ENCODE results near the gene PIKFYVE.
"Not testable (repeated sequence)": the region's sequence is repeated elsewhere in the genome, so short reads cannot be mapped to it uniquely, and the experiment has no call there.

PIKFYVE gene

GRCh38 chr2:208306291-208306690, 40.2 kb downstream of the PIKFYVE start:
- DNase-seq = no peak

DNA sequence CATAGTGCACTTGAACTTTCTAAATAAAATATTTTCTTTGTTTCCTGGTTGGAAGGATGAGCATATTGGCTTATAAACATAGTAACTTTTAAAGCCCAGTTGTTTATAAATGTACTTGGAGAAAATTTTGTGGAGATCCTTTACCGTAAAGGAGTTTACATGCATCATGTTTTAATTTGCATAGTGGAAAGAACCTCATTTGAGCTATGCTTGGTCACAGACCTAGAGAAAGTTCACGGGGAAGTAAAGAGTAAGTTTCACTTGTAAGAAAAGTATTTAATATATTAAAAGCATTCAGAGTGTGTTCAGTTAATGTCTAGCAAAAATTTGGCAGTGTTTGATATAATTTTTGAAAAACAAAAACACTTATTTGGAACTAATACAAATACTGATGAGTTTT, 45.3 kb downstream of the PIKFYVE start:
- peak in 1 of 2 donors; percentile 7 for DNase-seq

DNA sequence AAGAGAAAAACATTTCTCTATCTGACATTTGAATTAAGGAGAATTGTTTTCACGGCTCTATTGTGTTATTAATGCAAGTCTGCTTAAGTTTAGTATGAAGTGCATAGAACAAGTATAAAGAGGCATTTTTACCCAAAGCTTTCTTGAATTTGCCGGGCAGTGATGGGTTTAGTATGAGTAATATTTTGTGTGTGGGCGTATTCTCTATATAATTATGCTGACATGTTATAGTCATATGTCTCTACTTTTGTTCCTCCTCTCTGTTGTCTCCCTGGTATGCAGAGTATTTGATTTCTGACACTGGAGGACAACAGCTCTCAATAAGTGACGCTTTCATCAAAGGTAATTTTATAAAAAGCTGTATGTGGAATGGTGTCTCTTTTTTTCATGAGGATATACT, 45.9 kb downstream of the PIKFYVE start:
- DNase-seq = peak; percentile 65 to 75

DNA sequence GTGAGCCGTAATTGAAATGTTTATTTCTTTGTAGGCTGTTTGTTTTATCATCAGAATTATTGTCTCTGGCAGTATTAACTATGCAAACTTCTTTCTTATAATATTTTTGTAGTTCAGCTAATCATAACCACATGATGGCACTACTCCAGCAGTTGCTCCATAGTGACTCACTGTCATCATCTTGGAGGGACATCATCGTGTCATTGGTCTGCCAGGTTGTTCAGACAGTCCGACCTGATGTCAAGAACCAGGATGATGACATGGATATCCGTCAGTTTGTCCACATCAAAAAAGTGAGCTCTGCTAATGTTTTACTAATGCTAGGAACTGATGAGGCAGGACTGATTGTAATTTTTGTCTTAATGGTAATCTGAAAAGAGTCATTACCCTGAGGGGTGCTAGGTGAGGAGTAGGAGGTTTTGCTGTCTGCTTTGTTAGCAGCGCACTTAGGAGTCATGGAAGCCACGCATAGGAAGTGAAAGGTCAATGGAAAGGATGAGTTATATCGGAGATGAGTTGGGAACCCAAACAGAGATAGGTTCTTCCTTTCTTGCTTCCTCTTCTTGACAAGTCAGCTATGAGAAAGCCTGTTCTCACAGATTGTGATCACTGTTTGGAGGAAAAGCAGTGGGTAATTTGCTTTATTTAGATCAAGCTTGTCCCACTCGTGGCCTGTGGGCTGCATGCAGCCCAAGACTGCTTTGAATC, 49.2 kb downstream of the PIKFYVE start:
- peak; percentile 63 to 82 for DNase-seq

GRCh38 chr2:208318127-208318526, 52.1 kb downstream of the PIKFYVE start:
- DNase-seq = no peak

DNA sequence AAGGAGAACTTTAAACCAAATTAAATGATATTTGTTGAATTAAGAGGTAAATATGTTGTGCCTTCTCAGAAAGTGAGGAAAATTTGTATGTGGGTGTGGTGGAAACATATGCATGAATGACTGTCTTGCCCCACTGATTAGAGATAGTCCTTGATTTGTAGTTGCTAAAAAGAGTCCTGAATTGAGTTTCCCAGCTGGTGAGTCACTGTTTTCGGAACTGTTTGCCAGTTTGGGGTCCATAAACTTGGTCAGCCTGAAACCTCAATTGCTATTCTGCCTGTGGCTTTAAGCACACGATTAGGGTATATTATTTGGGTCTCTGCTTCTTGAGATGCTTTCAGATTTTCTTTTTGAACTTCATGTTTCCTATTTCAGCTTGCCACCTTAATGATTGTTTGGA, 53.3 kb downstream of the PIKFYVE start:
- DNase-seq = no peak

- DNase-seq = no peak
These were observed 54.6 kb downstream of the PIKFYVE start for GRCh38 chr2:208320686-208321085.

DNA sequence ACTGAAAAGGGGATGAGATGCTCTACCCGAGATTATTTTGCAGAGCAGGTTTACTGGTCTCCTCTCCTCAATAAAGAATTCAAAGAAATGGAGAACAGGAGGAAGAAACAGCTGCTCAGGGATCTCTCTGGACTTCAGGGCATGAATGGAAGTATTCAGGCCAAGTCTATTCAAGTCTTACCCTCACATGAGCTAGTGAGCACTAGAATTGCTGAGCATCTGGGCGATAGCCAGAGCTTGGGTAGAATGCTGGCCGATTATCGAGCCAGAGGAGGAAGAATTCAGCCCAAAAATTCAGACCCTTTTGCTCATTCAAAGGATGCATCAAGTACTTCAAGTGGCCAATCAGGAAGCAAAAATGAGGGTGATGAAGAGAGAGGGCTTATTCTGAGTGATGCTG, 60.0 kb downstream of the PIKFYVE start:
- DNase-seq = no peak

DNA sequence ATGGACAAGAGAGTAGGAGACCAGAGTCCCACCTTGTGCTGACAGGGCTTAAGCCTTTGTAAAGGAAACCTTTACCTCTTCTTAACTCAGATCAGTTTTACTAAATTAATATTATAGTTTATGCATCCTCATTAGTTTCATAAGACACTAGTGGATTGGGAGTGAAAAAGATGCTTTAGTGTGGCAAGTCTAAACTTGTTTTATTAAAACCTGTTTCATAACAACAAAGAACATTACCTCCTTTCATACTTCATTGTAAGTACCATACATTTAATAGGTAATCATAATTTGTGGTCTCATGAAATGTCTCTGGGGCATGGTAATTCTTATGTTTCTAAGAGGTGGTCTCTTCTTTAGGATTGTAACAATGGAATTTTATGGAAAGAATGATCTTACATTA, 63.4 kb downstream of the PIKFYVE start:
- no peak for DNase-seq

- DNase-seq = no peak
These were observed 68.2 kb downstream of the PIKFYVE start for GRCh38 chr2:208334230-208334629.

DNA sequence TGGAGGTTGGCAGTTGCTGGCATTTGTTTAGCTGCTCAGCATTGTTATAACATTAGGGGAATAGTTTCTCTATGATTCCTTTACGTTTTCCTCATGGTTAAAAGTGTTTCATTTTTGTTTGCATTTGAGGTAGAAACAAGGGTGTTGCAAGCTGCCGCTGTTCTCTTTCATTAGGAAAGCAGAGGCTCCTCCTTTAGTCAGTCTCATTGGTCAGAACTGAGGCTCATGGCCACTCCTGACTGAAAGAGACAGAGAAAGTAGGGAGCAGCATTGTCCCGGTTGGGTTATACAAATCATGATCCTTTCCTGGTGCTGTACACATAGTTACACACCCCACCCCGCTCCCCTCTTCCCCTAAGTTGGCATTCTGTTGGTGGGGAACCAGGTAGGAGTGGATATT, 80.7 kb downstream of the PIKFYVE start:
- no peak for DNase-seq

DNA sequence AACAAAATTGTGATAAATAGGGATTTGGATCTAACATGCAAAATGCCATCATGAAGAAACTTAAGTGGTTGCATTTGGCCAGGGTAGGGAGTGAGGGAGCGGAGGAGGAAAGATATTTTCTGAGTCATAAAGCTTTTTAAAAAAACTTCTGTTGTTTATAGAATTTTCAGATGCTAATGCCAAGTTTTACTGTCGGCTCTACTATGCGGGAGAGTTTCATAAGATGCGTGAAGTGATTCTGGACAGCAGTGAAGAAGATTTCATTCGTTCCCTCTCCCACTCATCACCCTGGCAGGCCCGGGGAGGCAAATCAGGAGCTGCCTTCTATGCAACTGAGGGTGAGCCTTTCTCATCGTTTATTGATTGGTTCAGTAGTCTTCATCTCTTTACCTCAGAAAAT, 84.6 kb downstream of the PIKFYVE start:
- DNase-seq = no peak

DNA sequence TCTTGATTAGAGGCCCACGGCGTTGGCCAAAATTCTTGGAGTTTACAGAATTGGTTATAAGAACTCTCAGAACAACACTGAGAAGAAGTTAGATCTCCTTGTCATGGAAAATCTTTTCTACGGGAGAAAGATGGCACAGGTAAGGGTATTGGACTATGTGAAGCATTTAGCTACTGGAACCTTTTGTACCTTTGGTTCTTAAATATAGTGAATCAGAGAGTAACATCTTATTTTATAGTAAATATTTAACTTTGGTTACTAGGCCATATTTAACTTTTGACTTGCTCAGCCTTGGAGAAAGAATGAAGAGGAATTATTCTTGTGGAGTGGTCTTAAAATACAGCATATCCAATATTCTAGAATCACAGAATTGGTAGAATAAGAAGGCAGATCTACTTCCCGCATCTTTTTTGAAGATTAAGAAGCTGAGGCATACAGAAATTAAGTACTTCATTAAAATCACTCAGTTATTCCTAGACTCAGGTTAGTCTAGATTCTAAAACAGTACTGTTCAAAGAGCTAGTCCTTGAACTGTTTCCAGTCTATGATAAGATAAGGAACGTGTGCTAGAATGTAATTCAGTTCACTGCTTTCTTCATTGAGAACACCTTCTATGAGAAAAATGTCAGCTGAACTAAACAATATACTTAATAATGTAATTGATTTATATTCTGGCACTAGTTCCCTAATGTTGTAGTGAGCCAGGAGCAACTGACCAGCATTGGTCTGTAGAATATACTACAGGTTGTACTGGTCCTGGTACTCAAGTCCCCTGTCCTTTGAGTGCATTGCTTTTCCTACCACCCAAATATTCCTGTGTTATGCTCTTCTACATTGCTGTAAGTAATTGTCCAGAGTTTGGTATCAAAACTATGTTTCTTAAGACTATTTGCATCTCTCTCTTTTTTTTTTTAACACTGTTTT, 86.9 kb downstream of the PIKFYVE start:
- DNase-seq = no peak

GRCh38 chr2:208354964-208355381, 88.9 kb downstream of the PIKFYVE start:
- DNase-seq = no peak

DNA sequence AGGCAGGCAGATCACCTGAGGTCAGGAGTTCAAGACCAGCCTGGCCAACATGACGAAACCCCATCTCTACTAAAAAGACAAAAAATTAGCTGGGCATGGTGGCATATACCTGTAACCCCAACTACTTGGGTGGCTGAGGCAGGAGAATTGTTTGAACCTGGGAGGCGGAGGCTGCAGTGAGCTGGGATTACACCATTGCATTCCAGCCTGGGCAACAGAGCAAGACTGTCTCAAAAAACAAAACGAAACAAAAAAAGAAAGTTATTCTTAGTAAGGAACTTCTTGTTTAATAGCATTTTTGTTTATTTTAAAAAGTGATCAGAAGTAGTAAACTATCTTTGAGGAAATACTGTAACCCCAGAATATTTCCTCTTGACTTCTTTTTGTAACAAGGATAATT, 90.4 kb downstream of the PIKFYVE start:
- not testable (repeated sequence) for DNase-seq

- DNase-seq = no peak
These were observed 91.0 kb downstream of the PIKFYVE start for GRCh38 chr2:208356846-208357574.

GRCh38 chr2:208358758-208359631, 92.9 kb downstream of the PIKFYVE start:
- peak; percentile 19 to 44 for DNase-seq

DNA sequence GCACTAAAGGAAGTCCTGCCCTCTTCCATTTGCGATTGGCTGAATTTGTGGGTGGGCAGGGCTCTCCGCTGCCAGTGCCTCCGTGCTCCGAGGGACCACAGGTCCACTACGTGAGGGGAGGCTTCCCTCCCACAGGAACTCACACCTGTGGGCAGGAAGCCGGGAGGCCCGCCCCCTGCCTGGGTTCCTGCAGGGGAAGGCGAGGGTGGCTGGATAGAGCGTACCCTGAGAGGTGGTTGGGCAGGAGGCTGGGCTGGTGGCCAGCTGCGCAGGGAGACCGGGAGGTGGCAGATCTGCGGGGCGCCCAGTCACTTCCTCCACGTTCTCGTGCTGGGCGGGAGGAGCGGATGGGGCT, 93.6 kb downstream of the PIKFYVE start:
- peak; percentile 30 to 64 for DNase-seq

DNA sequence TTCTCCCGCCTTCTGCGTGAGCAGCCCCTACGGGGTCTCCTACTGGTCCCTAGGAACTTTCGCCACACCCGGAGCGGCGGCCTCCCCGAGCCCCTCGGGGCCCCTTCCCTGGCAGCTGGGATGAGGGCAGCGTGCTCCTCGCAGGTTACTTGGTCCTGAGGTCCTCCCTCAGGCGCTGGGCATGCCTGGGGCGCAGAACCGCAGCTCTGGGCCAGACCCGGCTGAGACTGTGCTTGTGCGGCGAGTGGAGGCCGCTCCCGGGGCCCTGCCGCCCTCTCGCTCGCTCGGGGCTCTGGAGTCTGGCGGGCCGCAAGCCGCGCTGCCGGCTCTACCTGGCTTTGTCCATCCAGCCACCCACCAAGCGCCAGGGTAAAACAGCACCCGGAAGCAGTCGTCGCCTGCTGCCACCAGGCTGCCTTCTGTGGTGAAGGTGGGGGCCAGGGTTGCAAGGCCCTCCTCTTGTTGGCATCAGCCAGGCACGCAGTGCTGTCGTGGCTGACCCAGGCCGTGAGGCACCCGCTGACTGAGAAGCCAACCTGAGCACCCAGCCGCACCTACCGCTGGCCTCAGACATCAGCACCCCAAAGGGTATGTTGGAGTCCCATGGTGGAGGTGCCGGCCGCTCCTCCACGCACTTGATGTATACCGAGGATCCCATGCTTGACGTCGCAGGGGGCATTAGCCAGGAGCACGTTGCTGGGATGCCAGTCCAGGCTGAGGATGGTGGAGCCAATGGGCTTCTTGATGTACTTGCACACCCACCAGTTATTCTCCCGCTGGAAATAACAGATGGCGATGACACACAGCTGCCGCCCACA, 94.4 kb downstream of the PIKFYVE start:
- DNase-seq = no peak

- DNase-seq = no peak
These were observed 95.0 kb downstream of the PIKFYVE start for GRCh38 chr2:208361077-208361441.

DNA sequence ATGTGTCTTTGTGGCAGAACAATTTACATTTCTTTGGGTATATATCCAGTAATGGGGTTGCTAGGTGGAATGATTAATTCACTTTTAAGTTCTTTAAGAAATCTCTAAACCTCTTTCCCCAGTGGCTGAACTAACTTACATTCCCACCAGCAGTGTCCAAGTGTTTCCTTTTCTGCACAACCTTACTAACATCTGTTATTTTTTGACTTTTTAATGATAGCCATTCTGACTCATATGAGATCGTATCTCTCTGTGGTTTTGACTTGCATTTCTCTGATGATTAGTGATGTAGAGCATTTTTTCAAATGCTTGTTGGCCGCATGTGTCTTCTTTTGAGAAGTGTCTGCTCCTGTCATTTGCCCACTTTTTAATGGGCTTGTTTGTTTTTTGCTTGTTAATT, 97.4 kb downstream of the PIKFYVE start:
- DNase-seq = no peak
